Kidney tubule cell (primary cell): ENCODE measurements around the gene RPS6KA1.
A peak's percentile ranks its signal among the peaks of the same experiment; 100 is the strongest.
"Not testable (repeated sequence)": the region's sequence is repeated elsewhere in the genome, so short reads cannot be mapped to it uniquely, and the experiment has no call there.

Experiments used
- DNase-seq: peaks from one replicate; pipeline ENCODE4 v3.0.0-alpha.2; 2018; ENCODE audit warnings: low spot score

The RPS6KA1 gene

GRCh38 chr1:26602378-26602959 lies 72.9 kb downstream of the RPS6KA1 start:
- DNase-seq: peak; percentile 68

DNA sequence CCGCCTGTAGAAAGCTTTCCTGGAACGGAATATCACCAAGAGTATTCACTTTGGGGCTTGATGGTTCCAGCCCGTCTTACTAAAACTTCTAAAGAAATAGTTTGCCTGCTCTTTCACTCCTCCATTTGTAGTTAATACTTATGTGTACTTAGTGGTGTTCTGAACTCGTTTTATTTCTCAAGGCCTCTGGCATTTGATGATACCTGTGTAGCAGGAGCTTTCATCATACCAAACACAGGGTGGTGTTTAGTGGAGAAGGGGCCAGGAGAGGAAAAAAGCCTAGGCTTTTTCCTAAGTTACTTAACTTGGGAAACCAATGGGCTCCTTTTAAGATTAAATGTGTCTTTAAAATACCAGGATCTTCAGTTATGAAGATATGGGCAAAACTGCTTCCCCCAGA lies 74.3 kb downstream of the RPS6KA1 start:
- DNase-seq: no peak

DNA sequence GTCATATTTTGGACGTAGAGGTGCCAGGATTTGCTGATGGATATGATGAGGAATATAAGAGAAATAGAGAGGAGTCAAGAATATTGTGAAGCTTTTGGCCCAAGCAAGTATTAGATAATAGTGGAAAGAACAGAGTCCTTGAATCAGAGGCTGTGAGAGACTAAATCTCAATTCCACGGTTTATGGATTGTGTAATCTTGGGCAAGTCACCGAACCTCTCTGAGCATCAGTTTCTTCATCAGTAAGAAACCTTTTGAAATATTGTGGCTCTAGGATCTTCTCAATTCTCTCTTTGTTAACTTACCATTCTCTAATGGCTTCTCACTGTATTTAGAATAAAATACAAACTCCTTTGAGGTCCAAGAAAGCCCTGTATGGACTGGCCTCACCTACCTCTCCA lies 77.6 kb downstream of the RPS6KA1 start:
- DNase-seq: no peak

GRCh38 chr1:26608895-26609294 lies 79.3 kb downstream of the RPS6KA1 start:
- DNase-seq: no peak

DNA sequence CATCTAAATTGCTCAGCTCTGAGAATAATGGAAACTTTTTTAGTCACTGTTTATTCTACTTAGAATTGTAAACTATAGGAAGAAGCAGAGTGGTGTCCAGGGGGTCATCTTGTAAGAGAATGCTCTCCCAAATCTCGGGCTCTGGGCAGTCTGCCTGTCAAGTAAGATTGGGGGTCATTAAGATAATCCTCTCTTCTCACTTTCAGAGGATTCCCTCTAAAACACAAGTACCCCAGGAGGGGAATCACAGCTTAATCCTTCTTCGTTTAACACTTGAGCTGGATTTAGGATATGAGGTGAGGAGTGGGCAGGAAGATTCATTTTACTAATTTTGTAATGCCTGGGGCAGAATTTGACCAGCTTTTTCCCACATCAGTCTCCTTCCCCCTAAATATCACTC lies 81.2 kb downstream of the RPS6KA1 start:
- DNase-seq: no peak

DNA sequence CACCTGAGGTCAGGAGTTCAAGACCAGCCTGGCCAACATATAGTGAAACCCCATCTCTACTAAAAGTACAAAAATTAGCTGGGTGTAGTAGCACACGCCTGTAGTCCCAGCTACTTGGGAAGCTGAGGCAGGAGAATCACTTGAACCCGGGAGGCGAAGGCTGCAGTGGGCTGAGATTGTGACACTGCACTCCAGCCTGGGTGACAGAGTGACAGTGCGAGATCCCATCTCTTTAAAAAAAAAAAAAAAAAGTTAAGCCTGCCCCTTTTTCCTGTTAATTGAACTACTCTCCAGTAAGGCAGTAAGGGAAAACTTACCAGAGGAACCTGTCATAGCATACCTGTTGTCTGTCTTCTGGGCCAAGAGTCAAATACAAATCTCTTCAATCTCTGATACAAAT lies 83.1 kb downstream of the RPS6KA1 start:
- DNase-seq: not testable (repeated sequence)

- no peak for DNase-seq
Observed at GRCh38 chr1:26614655-26615411, 85.3 kb downstream of the RPS6KA1 start.

GRCh38 chr1:26616881-26617280 lies 87.3 kb downstream of the RPS6KA1 start:
- DNase-seq: no peak

DNA sequence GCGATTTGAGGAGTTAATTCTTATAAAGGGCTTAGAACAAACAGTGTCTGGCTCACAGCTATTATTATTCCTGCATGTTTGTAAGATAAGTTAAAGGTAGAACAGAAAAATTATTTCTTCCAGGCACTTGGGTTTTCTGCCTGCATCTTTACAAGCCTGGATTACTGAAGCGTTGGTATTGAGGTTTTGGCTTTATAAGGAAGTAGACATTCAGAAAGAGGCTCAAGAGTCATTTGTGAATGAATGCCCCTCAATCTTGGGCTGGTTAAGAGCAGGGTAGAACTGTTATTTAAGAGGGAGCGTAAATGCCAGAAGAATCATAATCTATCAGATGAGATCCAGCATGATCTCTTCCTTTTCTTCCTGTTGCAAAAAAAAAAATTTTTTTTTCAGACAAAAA lies 89.0 kb downstream of the RPS6KA1 start:
- peak; percentile 18 for DNase-seq
